Astrocyte (in vitro differentiated cells and primary cell): ENCODE data around the gene PKD1. TPM values are rescaled to one million over a fixed set of nuclear protein-coding genes. Genes with fewer than 3 reads are reported as not detected.

ENCODE experiments used
- DNase-seq: peaks from one replicate; pipeline ENCODE4 v3.0.0-alpha.2; 2010; ENCODE audit warnings: low read depth
- FAIRE-seq: peaks from 2 replicates; lab custom pipeline; 2011; peaks lifted over from hg19 to GRCh38; lab: Jason Lieb, UNC
- H2AFZ ChIP-seq: 2 replicates; pipeline ENCODE4 v1.6.0; 2012; ENCODE audit warnings: low read depth, low read length, inconsistent platforms
- H3K27ac ChIP-seq: 2 replicates; pipeline ENCODE4 v1.5.1; 2011; ENCODE audit warnings: low read depth, low read length, inconsistent platforms
- H3K27me3 ChIP-seq: 2 replicates; pipeline ENCODE4 v1.6.0; 2011; ENCODE audit warnings: low read length, inconsistent platforms; ENCODE audit not compliant: insufficient read depth
- H3K36me3 ChIP-seq: 2 replicates; pipeline ENCODE4 v1.5.1; 2011; ENCODE audit warnings: low read length, inconsistent platforms; ENCODE audit not compliant: insufficient read depth
- H3K4me1 ChIP-seq: 2 replicates; pipeline ENCODE4 v1.5.1; 2011; ENCODE audit warnings: low read length, inconsistent platforms; ENCODE audit not compliant: insufficient read depth
- H3K4me2 ChIP-seq: 2 replicates; pipeline ENCODE4 v1.6.0; 2012; ENCODE audit warnings: low read length, inconsistent platforms
- H3K4me3 ChIP-seq: 2 replicates; pipeline ENCODE4 v1.5.1; 2011; ENCODE audit warnings: low read depth, mild to moderate bottlenecking, low read length, inconsistent platforms; ENCODE audit not compliant: insufficient read depth
- H3K79me2 ChIP-seq: 2 replicates; pipeline ENCODE4 v1.6.0; 2012; ENCODE audit warnings: mild to moderate bottlenecking, low read length, inconsistent platforms; ENCODE audit not compliant: insufficient read depth
- H3K9ac ChIP-seq: 2 replicates; pipeline ENCODE4 v1.6.0; 2012; ENCODE audit warnings: mild to moderate bottlenecking, low read length, inconsistent platforms
- H3K9me3 ChIP-seq: 2 replicates; pipeline ENCODE4 v1.5.1; 2012; ENCODE audit warnings: low read depth, mild to moderate bottlenecking, low read length, inconsistent platforms; ENCODE audit not compliant: insufficient read depth
- H4K20me1 ChIP-seq: 2 replicates; pipeline ENCODE4 v1.6.0; 2012; ENCODE audit warnings: low read length, inconsistent platforms; ENCODE audit not compliant: insufficient read depth
- H3K27ac Mint-ChIP-seq: one replicate; pipeline ENCODE4 v1.8.0; 2021; ENCODE audit warnings: mild to moderate bottlenecking, mixed read lengths; ENCODE audit not compliant: unreplicated experiment
- H3K27me3 Mint-ChIP-seq: one replicate; pipeline ENCODE4 v1.8.0; 2021; ENCODE audit warnings: low read depth, mixed read lengths; ENCODE audit not compliant: unreplicated experiment
- H3K36me3 Mint-ChIP-seq: one replicate; pipeline ENCODE4 v1.8.0; 2021; ENCODE audit warnings: low read depth, mixed read lengths; ENCODE audit not compliant: unreplicated experiment
- H3K4me1 Mint-ChIP-seq: one replicate; pipeline ENCODE4 v1.8.0; 2021; ENCODE audit warnings: low read depth, mixed read lengths; ENCODE audit not compliant: unreplicated experiment
- H3K4me3 Mint-ChIP-seq: one replicate; pipeline ENCODE4 v1.8.0; 2021; ENCODE audit warnings: mild to moderate bottlenecking, moderate library complexity, mixed read lengths; ENCODE audit not compliant: unreplicated experiment
- H3K9me3 Mint-ChIP-seq: one replicate; pipeline ENCODE4 v1.8.0; 2021; ENCODE audit warnings: mild to moderate bottlenecking, mixed read lengths; ENCODE audit not compliant: unreplicated experiment
- CTCF ChIP-seq: IDR thresholded peaks from 2 replicates; pipeline ENCODE4 v1.5.1; 2011; ENCODE audit warnings: low read depth, mild to moderate bottlenecking, inconsistent platforms, low read length, moderate library complexity; ENCODE audit not compliant: insufficient read depth
- EZH2 ChIP-seq: IDR thresholded peaks from 2 replicates; pipeline ENCODE4 v1.6.1; 2012; ENCODE audit warnings: mild to moderate bottlenecking, low read length, inconsistent platforms; ENCODE audit not compliant: insufficient read depth
- total RNA-seq: library from RNA; stranded (reverse); gene quantifications from 2 replicates; pipeline ENCODE4 v1.2.1, GENCODE V29; 2021

PKD1 gene
- total RNA-seq, 1 donor from 2014 or later, result 112 TPM

- FAIRE-seq (no peak), DNase-seq (no peak)
- Mint-ChIP-seq H3K36me3 (peaks cover 5% of the 10 kb centered on the region), H3K27ac (no peak overlapping the region), H3K27me3 (no peaks in the 10 kb centered on the region), H3K4me1 (no peaks in the 10 kb centered on the region), H3K9me3 (no peaks in the 10 kb centered on the region), H3K4me3 (no peak overlapping the region)
- TF ChIP-seq EZH2 (no peak), CTCF (no peak)
- H3K4me2 ChIP-seq, result no peak overlapping the region
- no peaks in the 10 kb centered on the region for H3K4me1 ChIP-seq
- H3K9ac ChIP-seq, result no peak overlapping the region
- no peaks in the 10 kb centered on the region for H3K36me3 ChIP-seq
- H3K4me3 ChIP-seq, result no peak overlapping the region
- no peaks in the 10 kb centered on the region for H3K27me3 ChIP-seq
- H3K79me2 ChIP-seq, result no peaks in the 10 kb centered on the region
- H4K20me1 ChIP-seq, result no peaks in the 10 kb centered on the region
- H2AFZ ChIP-seq, result no peak overlapping the region
- no peaks in the 10 kb centered on the region for H3K9me3 ChIP-seq
- no peak overlapping the region for H3K27ac ChIP-seq
Observed at GRCh38 chr16:2082171-2082982, 53.3 kb downstream of the PKD1 start.

- no peak overlapping the region for H3K27ac ChIP-seq
Observed at GRCh38 chr16:2081201-2082084, 54.3 kb downstream of the PKD1 start.

More at GRCh38 chr16:2081201-2082084, 54.3 kb downstream of the PKD1 start:
- Histone ChIP-seq H4K20me1 (no peaks in the 10 kb centered on the region), H3K36me3 (no peaks in the 10 kb centered on the region), H2AFZ (no peak overlapping the region), H3K9ac (no peak overlapping the region), H3K9me3 (no peaks in the 10 kb centered on the region), H3K4me2 (no peak overlapping the region), H3K27me3 (no peaks in the 10 kb centered on the region), H3K4me3 (no peak overlapping the region), H3K79me2 (no peaks in the 10 kb centered on the region), H3K4me1 (no peaks in the 10 kb centered on the region)
- TF ChIP-seq CTCF, result no peak
- no peak for TF ChIP-seq EZH2
- Mint-ChIP-seq H3K4me3 (no peak overlapping the region), H3K27me3 (no peaks in the 10 kb centered on the region), H3K9me3 (no peaks in the 10 kb centered on the region), H3K27ac (no peak overlapping the region), H3K36me3 (peaks cover 5% of the 10 kb centered on the region), H3K4me1 (no peaks in the 10 kb centered on the region)
- DNase-seq (no peak), FAIRE-seq (no peak)
